ENCODE measurements around the gene OCA2.
"Not testable (repeated sequence)": the region's sequence is repeated elsewhere in the genome, so short reads cannot be mapped to it uniquely, and the experiment has no call there.

Gene OCA2

GRCh38 chr15:27993996-27994780 is 104.9 kb downstream of the OCA2 start:
- DNase-seq, result no peak

DNA sequence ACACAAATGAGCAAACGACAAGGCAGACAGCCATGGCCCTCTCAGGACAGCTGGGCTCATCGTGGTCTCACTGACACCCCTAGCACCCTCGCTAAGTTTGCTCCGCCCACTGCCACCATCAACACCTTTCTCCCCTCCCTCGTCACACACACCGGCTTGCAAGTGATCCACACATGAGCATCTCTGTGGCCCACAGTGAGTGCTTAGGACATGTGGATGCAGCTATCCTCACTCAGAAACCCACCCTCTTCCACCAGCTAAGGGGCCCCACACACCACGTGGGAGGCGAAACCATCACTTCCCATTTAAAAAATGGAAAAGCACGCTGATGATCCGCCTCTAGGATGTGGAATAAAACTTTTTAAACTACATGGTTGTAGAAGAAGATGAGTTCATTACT is 105.6 kb downstream of the OCA2 start:
- DNase-seq, result no peak

GRCh38 chr15:27990521-27991515 is 108.3 kb downstream of the OCA2 start:
- DNase-seq, result no peak

- DNase-seq, result no peak
Measured at GRCh38 chr15:27989838-27990237, 109.3 kb downstream of the OCA2 start.

DNA sequence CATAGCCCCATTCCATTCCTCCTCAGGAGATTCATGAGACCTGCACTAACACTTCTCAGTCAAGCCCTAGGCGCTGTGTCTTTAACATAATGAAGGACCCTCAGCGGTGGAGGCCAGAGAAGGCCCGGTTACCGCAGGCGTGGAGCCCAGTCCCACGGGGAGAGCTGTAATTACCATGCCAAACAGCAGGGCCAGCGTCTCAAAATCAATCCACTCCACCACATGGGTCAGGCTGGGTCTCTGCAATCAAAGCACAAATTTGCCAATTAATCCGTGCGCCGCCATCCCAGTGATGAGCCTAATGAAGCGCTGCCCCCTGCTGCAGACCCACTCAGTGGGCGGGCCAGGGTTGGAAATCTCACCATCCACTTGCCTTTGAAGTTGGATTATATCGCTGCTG is 109.7 kb downstream of the OCA2 start:
- DNase-seq, result no peak

DNA sequence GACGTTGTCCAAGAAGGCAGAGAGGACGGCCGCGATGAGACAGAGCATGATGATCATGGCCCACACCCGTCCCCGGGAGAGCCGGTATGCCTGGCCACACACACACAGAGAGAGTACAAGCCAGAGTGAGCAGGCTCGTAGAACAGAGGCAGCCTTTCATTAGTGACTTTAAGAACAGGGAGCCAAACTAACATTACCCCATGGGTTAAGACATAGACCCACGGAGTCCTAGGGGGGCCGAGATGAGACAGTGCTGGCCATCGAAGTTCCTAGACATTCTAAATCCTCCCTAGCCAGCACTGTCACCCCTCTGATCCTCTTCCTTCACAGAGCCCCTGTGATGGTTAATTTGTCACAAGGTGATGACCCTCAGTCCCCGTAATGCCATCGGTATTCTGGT is 114.0 kb downstream of the OCA2 start:
- DNase-seq, result no peak

DNA sequence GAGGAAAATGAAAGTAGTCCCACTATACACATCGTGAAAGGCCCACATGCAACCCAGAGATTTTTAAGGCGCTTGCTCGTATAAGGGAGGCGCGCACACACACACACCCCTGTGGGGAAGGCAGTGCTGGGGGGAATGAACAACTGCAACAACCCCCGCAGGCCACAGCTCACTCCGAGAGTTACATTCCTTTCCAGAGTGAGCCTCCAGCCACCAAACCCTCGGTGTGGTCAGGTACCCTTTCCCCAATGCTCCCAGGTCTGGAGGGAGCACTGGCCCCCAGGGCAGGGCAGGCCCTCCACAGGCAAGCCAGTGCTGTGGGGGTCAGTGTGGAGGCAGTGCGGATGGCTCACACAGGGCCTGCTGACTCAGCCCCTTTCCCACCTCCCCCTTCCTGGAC is 115.6 kb downstream of the OCA2 start:
- DNase-seq, result no peak

- DNase-seq, result no peak
Measured at GRCh38 chr15:27977696-27978095, 121.4 kb downstream of the OCA2 start.

GRCh38 chr15:27973886-27974285 is 125.2 kb downstream of the OCA2 start:
- DNase-seq, result peak in 1 of 2 experiments; percentile 0

DNA sequence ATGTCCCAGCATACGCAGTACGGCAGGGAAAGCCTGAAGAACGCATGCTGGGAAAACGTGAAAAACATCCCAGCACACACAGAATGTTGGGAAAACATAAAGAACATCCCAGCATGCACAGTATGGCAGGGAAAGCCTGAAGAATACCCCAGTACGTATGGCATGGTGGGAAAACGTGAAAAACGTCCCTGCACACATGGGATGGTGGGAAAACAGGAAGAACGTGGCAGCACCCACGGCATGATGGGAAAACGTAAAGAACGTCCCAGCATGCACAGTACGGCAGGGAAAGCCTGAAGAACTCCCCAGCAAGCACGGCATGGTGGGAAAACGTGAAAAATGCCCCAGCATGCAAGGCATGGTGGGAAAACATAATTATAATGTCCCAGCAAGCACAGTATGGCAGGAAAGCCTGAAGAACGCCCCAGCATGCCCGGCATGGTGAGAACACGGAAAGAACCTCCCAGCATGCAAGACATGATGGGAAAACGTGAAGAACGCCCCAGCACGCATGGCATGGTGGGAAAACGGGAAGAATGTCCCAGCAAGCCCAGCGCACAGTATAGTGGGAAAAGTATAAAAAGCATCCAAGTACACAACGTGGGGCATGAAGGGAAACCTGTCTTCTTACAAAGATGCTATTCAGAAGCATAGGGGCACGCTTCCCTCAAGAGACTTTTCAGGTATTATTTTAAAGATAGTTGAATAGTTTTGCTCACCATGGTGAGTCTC is 128.3 kb downstream of the OCA2 start:
- DNase-seq, result no peak

DNA sequence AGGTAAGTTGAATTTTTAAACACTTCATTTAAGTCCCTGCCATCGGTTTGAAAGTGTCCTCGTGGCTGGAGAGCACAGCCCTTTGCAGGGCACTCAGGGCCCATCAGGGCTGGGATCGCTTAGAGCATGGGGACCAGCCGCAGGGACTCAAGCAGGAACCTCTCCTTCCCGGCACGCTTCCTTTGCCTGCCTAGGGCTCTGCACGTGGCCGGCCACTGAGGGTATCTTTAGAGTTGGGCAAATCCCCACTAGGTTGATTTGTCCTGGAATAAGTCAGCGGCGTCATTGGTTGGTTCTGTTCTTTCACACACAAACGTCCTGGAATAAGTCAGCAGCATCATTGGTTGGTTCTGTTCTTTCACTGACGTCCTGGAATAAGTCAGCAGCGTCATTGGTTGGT is 131.6 kb downstream of the OCA2 start:
- DNase-seq, result no peak

GRCh38 chr15:27965546-27965945 is 133.6 kb downstream of the OCA2 start:
- DNase-seq, result no peak

- DNase-seq, result no peak
Measured at GRCh38 chr15:27961801-27962200, 137.3 kb downstream of the OCA2 start.

DNA sequence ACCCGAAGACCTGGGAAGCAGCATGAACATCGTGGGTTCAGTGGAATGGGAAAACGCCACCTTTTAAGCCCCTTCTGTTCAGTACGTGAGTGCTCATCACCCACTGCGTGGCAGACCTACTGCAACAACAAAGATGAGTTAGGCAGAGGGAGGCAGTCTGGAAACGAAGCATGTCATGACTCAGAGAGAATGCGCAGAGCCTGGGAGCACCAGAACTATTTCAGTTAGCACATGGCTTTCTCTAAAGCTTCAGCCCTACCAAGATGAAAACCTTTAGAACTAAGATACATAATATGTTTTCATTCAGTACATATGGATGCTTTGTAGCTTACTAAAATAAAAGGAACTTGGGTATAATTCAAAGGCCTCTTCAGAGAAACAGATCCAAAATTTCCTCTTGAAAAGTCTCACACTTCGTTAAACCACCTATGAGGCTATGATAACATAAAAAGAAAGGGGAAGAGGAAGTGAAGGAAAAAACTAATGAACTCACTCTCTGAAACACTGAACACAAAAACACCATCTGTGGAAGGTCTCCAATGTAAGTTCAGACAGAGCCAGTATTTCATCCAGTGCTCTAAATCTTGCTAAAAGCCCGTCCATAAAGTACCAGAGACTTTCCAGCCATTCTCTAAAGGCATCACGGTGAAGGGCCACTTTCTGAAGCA is 140.1 kb downstream of the OCA2 start:
- DNase-seq, result no peak

DNA sequence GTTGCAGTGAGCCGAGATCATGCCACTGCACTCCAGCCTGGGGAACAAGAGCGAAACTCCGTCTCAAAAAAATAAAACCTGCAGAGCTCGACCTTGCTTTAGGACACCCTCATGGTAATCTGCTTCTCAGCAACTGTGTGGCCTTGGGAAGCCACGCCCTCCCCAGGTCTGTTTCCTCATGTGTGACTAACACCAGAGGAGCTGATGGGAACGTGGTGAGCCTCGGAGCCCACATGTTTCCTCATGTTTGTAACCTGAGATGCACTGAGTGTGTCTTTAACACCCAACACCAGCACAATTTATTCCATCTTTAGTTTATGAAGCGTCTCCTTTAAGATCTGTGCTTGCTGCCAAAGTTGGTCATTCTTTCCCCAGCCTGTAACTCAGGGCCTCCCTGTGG is 142.8 kb downstream of the OCA2 start:
- DNase-seq, result no peak

- DNase-seq, result no peak
Measured at GRCh38 chr15:27955087-27955486, 144.0 kb downstream of the OCA2 start.

- not testable (repeated sequence) for DNase-seq
Measured at GRCh38 chr15:27952593-27952992, 146.5 kb downstream of the OCA2 start.

- no peak for DNase-seq
Measured at GRCh38 chr15:27951191-27951890, 147.8 kb downstream of the OCA2 start.

- no peak for DNase-seq
Measured at GRCh38 chr15:27949089-27949488, 150.0 kb downstream of the OCA2 start.

DNA sequence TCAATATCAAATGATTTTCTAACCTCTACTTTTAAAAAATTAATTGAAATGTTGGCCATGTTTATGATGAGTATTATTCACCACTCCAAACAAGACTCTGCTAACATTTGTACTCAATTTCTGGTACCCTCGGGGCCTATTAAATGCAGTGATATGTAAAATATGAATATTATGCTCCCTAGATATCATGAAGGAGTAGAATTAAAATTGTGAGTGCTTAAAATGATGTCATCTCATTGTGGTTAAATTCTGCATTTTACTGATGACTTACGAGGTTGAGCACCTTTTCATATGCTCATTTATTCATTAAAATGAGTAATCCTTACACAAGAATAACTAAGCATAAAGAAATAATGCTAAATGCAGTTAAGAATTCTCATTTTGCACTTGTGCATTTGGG is 159.9 kb downstream of the OCA2 start:
- no peak for DNase-seq

GRCh38 chr15:27937851-27938250 is 161.3 kb downstream of the OCA2 start:
- no peak for DNase-seq

GRCh38 chr15:27936164-27936563 is 163.0 kb downstream of the OCA2 start:
- DNase-seq, result no peak
